ENCODE data around the gene SHROOM1. TPM values are rescaled to one million over a fixed set of nuclear protein-coding genes. Genes with fewer than 3 reads are reported as not detected.
"Not testable (repeated sequence)": the region's sequence is repeated elsewhere in the genome, so short reads cannot be mapped to it uniquely, and the experiment has no call there.

SHROOM1 gene
- total RNA-seq, 1 experiment from 2014 or later: 0.54 TPM

DNA sequence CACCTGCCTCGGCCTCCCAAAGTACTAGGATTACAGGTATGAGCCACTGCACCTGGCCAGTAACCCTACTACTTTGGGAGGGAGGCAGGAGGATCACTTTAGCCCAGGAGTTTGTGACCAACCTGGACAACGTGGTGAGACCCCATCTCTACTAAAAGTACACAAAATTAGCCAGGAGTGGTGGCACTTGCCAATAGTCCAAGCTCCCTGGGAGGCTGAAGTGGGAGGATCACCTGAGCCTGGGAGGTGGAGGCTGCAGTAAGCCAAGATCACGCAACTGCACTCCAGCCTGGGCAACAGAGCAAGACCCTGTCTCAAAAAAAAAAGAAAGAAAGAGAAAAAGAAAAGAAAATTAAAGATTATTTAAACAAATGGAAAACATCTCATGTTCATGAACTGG, 25.6 kb upstream of the SHROOM1 start:
- intact Hi-C loops (cut with micrococcal nuclease; ENCODE audit: unreplicated experiment): no loop called here
- no peaks in the 10 kb centered on the region for H3K36me3 ChIP-seq (ENCODE audit: insufficient read depth, low read length, poor library complexity, severe bottlenecking)
- H3K9me3 ChIP-seq (ENCODE audit: low read depth, low read length, poor library complexity, severe bottlenecking): no peaks in the 10 kb centered on the region
- POLR2A ChIA-PET (ENCODE audit: low non-redundant PET): no interaction called here
- TF ChIP-seq, protein P1, sequence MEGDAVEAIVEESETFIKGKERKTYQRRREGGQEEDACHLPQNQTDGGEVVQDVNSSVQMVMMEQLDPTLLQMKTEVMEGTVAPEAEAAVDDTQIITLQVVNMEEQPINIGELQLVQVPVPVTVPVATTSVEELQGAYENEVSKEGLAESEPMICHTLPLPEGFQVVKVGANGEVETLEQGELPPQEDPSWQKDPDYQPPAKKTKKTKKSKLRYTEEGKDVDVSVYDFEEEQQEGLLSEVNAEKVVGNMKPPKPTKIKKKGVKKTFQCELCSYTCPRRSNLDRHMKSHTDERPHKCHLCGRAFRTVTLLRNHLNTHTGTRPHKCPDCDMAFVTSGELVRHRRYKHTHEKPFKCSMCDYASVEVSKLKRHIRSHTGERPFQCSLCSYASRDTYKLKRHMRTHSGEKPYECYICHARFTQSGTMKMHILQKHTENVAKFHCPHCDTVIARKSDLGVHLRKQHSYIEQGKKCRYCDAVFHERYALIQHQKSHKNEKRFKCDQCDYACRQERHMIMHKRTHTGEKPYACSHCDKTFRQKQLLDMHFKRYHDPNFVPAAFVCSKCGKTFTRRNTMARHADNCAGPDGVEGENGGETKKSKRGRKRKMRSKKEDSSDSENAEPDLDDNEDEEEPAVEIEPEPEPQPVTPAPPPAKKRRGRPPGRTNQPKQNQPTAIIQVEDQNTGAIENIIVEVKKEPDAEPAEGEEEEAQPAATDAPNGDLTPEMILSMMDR (conservative IDR thresholded peaks at IDR 0.05; ENCODE audit: low read depth, low read length): no peak
- TF ChIP-seq EZH2 (IDR thresholded peaks at IDR 0.05; ENCODE audit: borderline replicate concordance, low read depth, low read length, poor library complexity, severe bottlenecking): no peak
- no peaks in the 10 kb centered on the region for H3K4me1 ChIP-seq (ENCODE audit: insufficient read depth, low read length, poor library complexity, severe bottlenecking)
- BruUV-seq (replicated peaks): no TSS peak
- no peak overlapping the region for H3K4me3 ChIP-seq (ENCODE audit: low read depth, low read length, poor library complexity, severe bottlenecking)
- no peak for DNase-seq (ENCODE audit: low spot score)
- CTCF ChIA-PET: no interaction called here
- H3K27ac ChIP-seq (ENCODE audit: low read depth, low read length, poor library complexity, severe bottlenecking): no peak overlapping the region
- no peaks in the 10 kb centered on the region for H3K27me3 ChIP-seq (replicated peaks; ENCODE audit: insufficient read depth, low read depth, low read length, poor library complexity)

DNA sequence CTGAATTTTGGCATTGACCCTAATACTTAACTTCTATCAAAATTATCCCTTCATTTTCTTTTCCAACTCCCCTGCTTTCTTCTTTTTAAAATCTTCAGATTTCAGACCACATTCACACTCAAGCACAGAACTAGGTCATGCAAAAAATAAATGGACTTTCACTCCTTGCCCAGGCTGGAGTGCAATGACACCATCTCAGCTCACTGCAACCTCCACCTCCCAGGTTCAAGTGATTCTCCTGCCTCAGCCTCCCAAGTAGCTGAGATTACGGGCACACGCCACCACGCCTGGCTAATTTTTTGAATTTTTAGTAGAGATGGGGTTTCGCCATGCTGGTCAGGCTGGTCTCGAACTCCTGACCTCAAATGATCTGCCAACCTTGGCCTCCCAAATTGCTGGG, 24.5 kb upstream of the SHROOM1 start:
- DNase-seq (ENCODE audit: low spot score); H3K27ac ChIP-seq (ENCODE audit: low read depth, low read length, poor library complexity, severe bottlenecking); H3K27me3 ChIP-seq (replicated peaks; ENCODE audit: insufficient read depth, low read depth, low read length, poor library complexity); CTCF ChIA-PET; intact Hi-C loops (cut with micrococcal nuclease; ENCODE audit: unreplicated experiment); H3K4me1 ChIP-seq (ENCODE audit: insufficient read depth, low read length, poor library complexity, severe bottlenecking); H3K4me3 ChIP-seq (ENCODE audit: low read depth, low read length, poor library complexity, severe bottlenecking); H3K36me3 ChIP-seq (ENCODE audit: insufficient read depth, low read length, poor library complexity, severe bottlenecking); H3K9me3 ChIP-seq (ENCODE audit: low read depth, low read length, poor library complexity, severe bottlenecking); POLR2A ChIA-PET (ENCODE audit: low non-redundant PET); BruUV-seq (replicated peaks): not testable (repeated sequence)

DNA sequence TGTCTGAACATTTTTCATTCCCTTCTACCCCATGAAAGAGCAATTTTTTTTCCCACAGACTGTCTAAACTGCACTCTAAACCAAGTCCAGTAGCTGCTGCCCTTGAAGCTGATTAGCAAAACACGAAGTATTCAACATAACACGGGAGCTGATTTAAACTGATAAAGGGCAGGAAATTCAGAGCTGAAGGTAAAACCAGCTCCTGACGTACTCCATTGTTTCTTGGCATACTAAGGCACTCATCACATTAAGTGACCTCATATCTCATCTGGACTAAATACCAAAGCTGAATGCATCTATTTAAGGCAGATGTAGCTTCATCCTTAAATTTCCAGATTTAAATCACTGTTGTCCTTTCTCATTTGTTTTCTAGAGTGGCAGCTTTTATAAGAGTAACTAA, 23.9 kb upstream of the SHROOM1 start:
- no peaks in the 10 kb centered on the region for H3K4me1 ChIP-seq (ENCODE audit: insufficient read depth, low read length, poor library complexity, severe bottlenecking)
- H3K4me3 ChIP-seq (ENCODE audit: low read depth, low read length, poor library complexity, severe bottlenecking): no peak overlapping the region
- no TSS peak for BruUV-seq (replicated peaks)
- H3K36me3 ChIP-seq (ENCODE audit: insufficient read depth, low read length, poor library complexity, severe bottlenecking): no peaks in the 10 kb centered on the region
- intact Hi-C loops (cut with micrococcal nuclease; ENCODE audit: unreplicated experiment): no loop called here
- DNase-seq (ENCODE audit: low spot score): no peak
- CTCF ChIA-PET: no interaction called here
- H3K9me3 ChIP-seq (ENCODE audit: low read depth, low read length, poor library complexity, severe bottlenecking): no peaks in the 10 kb centered on the region
- no peaks in the 10 kb centered on the region for H3K27me3 ChIP-seq (replicated peaks; ENCODE audit: insufficient read depth, low read depth, low read length, poor library complexity)
- POLR2A ChIA-PET (ENCODE audit: low non-redundant PET): no interaction called here
- TF ChIP-seq, protein P1 (conservative IDR thresholded peaks at IDR 0.05; ENCODE audit: low read depth, low read length): no peak
- TF ChIP-seq EZH2 (IDR thresholded peaks at IDR 0.05; ENCODE audit: borderline replicate concordance, low read depth, low read length, poor library complexity, severe bottlenecking): no peak
- no peak overlapping the region for H3K27ac ChIP-seq (ENCODE audit: low read depth, low read length, poor library complexity, severe bottlenecking)

DNA sequence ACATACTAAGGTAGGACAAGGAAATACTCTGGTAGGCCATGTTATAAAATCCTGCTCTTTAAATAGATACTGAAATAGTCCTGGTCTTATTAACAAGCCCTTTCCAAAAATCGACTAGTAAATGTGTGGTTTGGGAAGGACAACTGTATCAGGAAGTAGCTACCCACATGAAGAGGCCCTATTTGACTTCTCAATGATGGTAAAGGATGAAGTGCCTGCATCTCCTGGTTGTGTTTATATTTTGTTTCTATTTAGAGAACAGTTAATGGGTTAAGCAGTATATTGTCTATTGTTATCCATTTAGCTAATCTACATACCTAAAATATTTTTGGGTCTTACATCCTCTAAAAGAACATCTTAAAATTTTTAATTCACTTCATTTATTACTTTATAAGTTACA, 23.3 kb upstream of the SHROOM1 start:
- TF ChIP-seq, protein P1 (conservative IDR thresholded peaks at IDR 0.05; ENCODE audit: low read depth, low read length): no peak
- no peak for TF ChIP-seq EZH2 (IDR thresholded peaks at IDR 0.05; ENCODE audit: borderline replicate concordance, low read depth, low read length, poor library complexity, severe bottlenecking)
- ChIA-PET CTCF (no interaction called here), POLR2A (ENCODE audit: low non-redundant PET) (no interaction called here)
- Histone ChIP-seq H3K27me3 (replicated peaks; ENCODE audit: insufficient read depth, low read depth, low read length, poor library complexity) (no peaks in the 10 kb centered on the region), H3K27ac (ENCODE audit: low read depth, low read length, poor library complexity, severe bottlenecking) (no peak overlapping the region), H3K36me3 (ENCODE audit: insufficient read depth, low read length, poor library complexity, severe bottlenecking) (no peaks in the 10 kb centered on the region), H3K9me3 (ENCODE audit: low read depth, low read length, poor library complexity, severe bottlenecking) (no peaks in the 10 kb centered on the region), H3K4me1 (ENCODE audit: insufficient read depth, low read length, poor library complexity, severe bottlenecking) (no peaks in the 10 kb centered on the region), H3K4me3 (ENCODE audit: low read depth, low read length, poor library complexity, severe bottlenecking) (no peak overlapping the region)
- intact Hi-C loops (cut with micrococcal nuclease; ENCODE audit: unreplicated experiment): no loop called here
- BruUV-seq (replicated peaks): no TSS peak
- no peak for DNase-seq (ENCODE audit: low spot score)
